H9 (cell line): ENCODE measurements around the gene ZSCAN22. TPM values are rescaled to one million over a fixed set of nuclear protein-coding genes. Genes with fewer than 3 reads are reported as not detected.
"Not testable (repeated sequence)": the region's sequence is repeated elsewhere in the genome, so short reads cannot be mapped to it uniquely, and the experiment has no call there.

Source experiments
- DNase-seq: peaks from one replicate; pipeline ENCODE4 v3.0.0-alpha.2; 2017
- H2AFZ ChIP-seq: one replicate; pipeline ENCODE4 v1.6.1; 2013; ENCODE audit warnings: mild to moderate bottlenecking, low read length, control low read depth, moderate library complexity
- H2AK5ac ChIP-seq: 2 replicates; pipeline ENCODE4 v1.6.1; 2013; ENCODE audit warnings: low read length, control low read depth, mixed read lengths; ENCODE audit not compliant: insufficient read length
- H2BK120ac ChIP-seq: one replicate; pipeline ENCODE4 v1.6.1; 2013; ENCODE audit warnings: low read depth, mild to moderate bottlenecking, low read length, control low read depth, inconsistent platforms; ENCODE audit not compliant: poor library complexity, severe bottlenecking
- H2BK12ac ChIP-seq: 2 replicates; pipeline ENCODE4 v1.6.1; 2013; ENCODE audit warnings: low read length, control low read depth, mixed read lengths, low read depth; ENCODE audit not compliant: insufficient read length
- H2BK15ac ChIP-seq: 2 replicates; pipeline ENCODE4 v1.6.1; 2013; ENCODE audit warnings: low read depth, low read length, control low read depth
- H2BK20ac ChIP-seq: one replicate; pipeline ENCODE4 v1.6.1; 2013; ENCODE audit warnings: low read depth, mild to moderate bottlenecking, low read length, control low read depth, inconsistent platforms; ENCODE audit not compliant: poor library complexity, severe bottlenecking
- H2BK5ac ChIP-seq: 2 replicates; pipeline ENCODE4 v1.6.1; 2013; ENCODE audit warnings: low read length, control low read depth, mixed read lengths; ENCODE audit not compliant: insufficient read length
- H3K14ac ChIP-seq: 2 replicates; pipeline ENCODE4 v1.6.1; 2013; ENCODE audit warnings: low read length, control low read depth; ENCODE audit not compliant: insufficient read depth
- H3K18ac ChIP-seq: 2 replicates; pipeline ENCODE4 v1.6.1; 2013; ENCODE audit warnings: low read depth, mild to moderate bottlenecking, mixed read lengths, low read length, control low read depth; ENCODE audit not compliant: insufficient read length
- H3K23ac ChIP-seq: 2 replicates; pipeline ENCODE4 v1.6.1; 2013; ENCODE audit warnings: low read length, control low read depth, mixed read lengths, low read depth; ENCODE audit not compliant: insufficient read length
- H3K23me2 ChIP-seq: 2 replicates; pipeline ENCODE4 v1.6.1; 2013; ENCODE audit warnings: low read depth, mild to moderate bottlenecking, mixed read lengths, low read length, control low read depth; ENCODE audit not compliant: insufficient read length, poor library complexity, severe bottlenecking
- H3K27ac ChIP-seq: 2 replicates; pipeline ENCODE4 v1.5.1; 2013; ENCODE audit warnings: low read length, control low read depth, mixed read lengths, low read depth; ENCODE audit not compliant: insufficient read length
- H3K27me3 ChIP-seq: 2 replicates; pipeline ENCODE4 v1.6.1; 2013; ENCODE audit warnings: low read length, control low read depth, inconsistent platforms; ENCODE audit not compliant: insufficient read depth
- H3K4ac ChIP-seq: 2 replicates; pipeline ENCODE4 v1.6.1; 2013; ENCODE audit warnings: low read depth, mild to moderate bottlenecking, control low read depth, inconsistent platforms, low read length, moderate library complexity
- H3K4me1 ChIP-seq: 2 replicates; pipeline ENCODE4 v1.6.1; 2013; ENCODE audit warnings: low read length, control low read depth, inconsistent platforms; ENCODE audit not compliant: insufficient read depth
- H3K4me2 ChIP-seq: 2 replicates; pipeline ENCODE4 v1.6.1; 2013; ENCODE audit warnings: low read length, control low read depth, mixed read lengths; ENCODE audit not compliant: insufficient read length, insufficient read depth
- H3K56ac ChIP-seq: 2 replicates; pipeline ENCODE4 v1.6.1; 2013; ENCODE audit warnings: low read depth, mild to moderate bottlenecking, mixed read lengths, low read length, control low read depth; ENCODE audit not compliant: insufficient read length
- H3K79me1 ChIP-seq: 2 replicates; pipeline ENCODE4 v1.6.1; 2013; ENCODE audit warnings: low read depth, mild to moderate bottlenecking, moderate library complexity, low read length, control low read depth, inconsistent platforms; ENCODE audit not compliant: insufficient read depth, poor library complexity, severe bottlenecking
- H3K79me2 ChIP-seq: 2 replicates; pipeline ENCODE4 v1.6.1; 2013; ENCODE audit warnings: low read length, control low read depth, inconsistent platforms; ENCODE audit not compliant: insufficient read depth
- H3K9ac ChIP-seq: 2 replicates; pipeline ENCODE4 v1.6.1; 2013; ENCODE audit warnings: low read length, control low read depth, mixed read lengths; ENCODE audit not compliant: insufficient read length; ENCODE audit errors: extremely low read depth
- H3K9me3 ChIP-seq: one replicate; pipeline ENCODE4 v1.6.1; 2013; ENCODE audit warnings: low read depth, low read length, inconsistent platforms; ENCODE audit not compliant: control insufficient read depth
- H3T11ph ChIP-seq: one replicate; pipeline ENCODE4 v1.6.1; 2013; ENCODE audit warnings: mild to moderate bottlenecking, low read length, control low read depth, inconsistent platforms
- H4K20me1 ChIP-seq: one replicate; pipeline ENCODE4 v1.6.1; 2013; ENCODE audit not compliant: control insufficient read depth, insufficient read length, insufficient read depth
- H4K5ac ChIP-seq: 2 replicates; pipeline ENCODE4 v1.6.1; 2013; ENCODE audit warnings: low read depth, mild to moderate bottlenecking, mixed read lengths, low read length, control low read depth; ENCODE audit not compliant: insufficient read length
- H4K8ac ChIP-seq: replicated peaks from 2 replicates; pipeline ENCODE4 v1.6.1; 2013; ENCODE audit warnings: low read length, control low read depth, mixed read lengths, low read depth; ENCODE audit not compliant: insufficient read length
- H4K91ac ChIP-seq: 2 replicates; pipeline ENCODE4 v1.6.1; 2013; ENCODE audit warnings: low read depth, mild to moderate bottlenecking, moderate library complexity, mixed read lengths, low read length, control low read depth; ENCODE audit not compliant: insufficient read length
- H3K27ac Mint-ChIP-seq, 3 experiments: 2 replicates in 2 of 3; 3 replicates in 1 of 3; pipeline ENCODE4 v1.8.0; 2020 to 2021; ENCODE audit warnings: mixed read lengths in 3 of 3, mild to moderate bottlenecking in 1 of 3, moderate library complexity in 1 of 3
- H3K27me3 Mint-ChIP-seq: 2 replicates; pipeline ENCODE4 v1.8.0; 2021; ENCODE audit warnings: low read depth, mild to moderate bottlenecking, moderate library complexity, mixed read lengths
- H3K36me3 Mint-ChIP-seq, 3 experiments: 2 replicates in 2 of 3; 3 replicates in 1 of 3; pipeline ENCODE4 v1.8.0; 2020 to 2021; ENCODE audit warnings: low read depth in 3 of 3, mixed read lengths in 3 of 3; ENCODE audit not compliant: insufficient read depth in 1 of 3
- H3K4me1 Mint-ChIP-seq, 2 experiments: 2 replicates each; pipeline ENCODE4 v1.8.0; 2020; ENCODE audit warnings: mixed read lengths in 2 of 2
- H3K4me3 Mint-ChIP-seq, 2 experiments: 2 replicates in 1 of 2; 3 replicates in 1 of 2; pipeline ENCODE4 v1.8.0; 2020 to 2021; ENCODE audit warnings: mild to moderate bottlenecking in 2 of 2, mixed read lengths in 2 of 2, moderate library complexity in 1 of 2
- H3K9me3 Mint-ChIP-seq, 2 experiments: 2 replicates in 1 of 2; 3 replicates in 1 of 2; pipeline ENCODE4 v1.8.0; 2020; ENCODE audit warnings: mild to moderate bottlenecking in 2 of 2, mixed read lengths in 2 of 2, moderate library complexity in 1 of 2
- CTCF ChIP-seq: fragments of 200-600 bp; sonication (generic); conservative IDR thresholded peaks from 3 replicates; pipeline ENCODE4 v1.8.0; 2021; ENCODE audit warnings: antibody characterized with exemption, mild to moderate bottlenecking
- WGBS: extraction: QIAGEN DNeasy Blood & Tissue Kit; methylation state at CpG from one replicate; pipeline ENCODE4 v1.1.7; 2013; ENCODE audit warnings: missing lambda C conversion rate, low lambda C conversion rate, mixed read lengths; ENCODE audit not compliant: insufficient read length; ENCODE audit errors: extremely low coverage; 5-methylcytosine and 5-hydroxymethylcytosine counted together
- total RNA-seq: library from RNA; stranded (reverse); gene quantifications from 2 replicates; pipeline ENCODE4 v1.2.1, GENCODE V29; 2021

ZSCAN22 gene
- total RNA-seq, 1 experiment from 2014 or later, result 4.8 TPM

GRCh38 chr19:58374200-58374599, 47.4 kb downstream of the ZSCAN22 start:
- H3K23ac ChIP-seq, result no peak overlapping the region
- H3K14ac ChIP-seq, result no peak overlapping the region
- Mint-ChIP-seq H3K9me3 (no peaks in the 10 kb centered on the region), H3K27me3 (no peaks in the 10 kb centered on the region), H3K4me3 (no peak overlapping the region), H3K27ac (no peak overlapping the region), H3K4me1 (no peaks in the 10 kb centered on the region), H3K36me3 (peaks cover 0 to 3% (median 0%) of the 10 kb centered on the region in 3 experiments; a peak in 1 of 7 replicates)
- DNase-seq, result no peak
- no peaks in the 10 kb centered on the region for H3K27me3 ChIP-seq
- H3K4ac ChIP-seq, result no peak overlapping the region
- no peak overlapping the region for H3K4me2 ChIP-seq
- H4K5ac ChIP-seq, result no peak overlapping the region
- H4K8ac ChIP-seq, result no peak overlapping the region
- H4K91ac ChIP-seq, result no peak overlapping the region
- WGBS, result no CpG with 5 or more reads among the region's 4 CpGs
- no peaks in the 10 kb centered on the region for H3K23me2 ChIP-seq
- H4K20me1 ChIP-seq, result no peaks in the 10 kb centered on the region
- no peaks in the 10 kb centered on the region for H3K79me1 ChIP-seq
- no peak overlapping the region for H2BK5ac ChIP-seq
- no peak overlapping the region for H2BK15ac ChIP-seq
- no peak overlapping the region for H2BK20ac ChIP-seq
- H3K56ac ChIP-seq, result no peak overlapping the region
- no peak overlapping the region for H2AFZ ChIP-seq
- H3K18ac ChIP-seq, result no peak overlapping the region
- H3K9me3 ChIP-seq, result no peaks in the 10 kb centered on the region
- H2AK5ac ChIP-seq, result no peak overlapping the region
- H3K27ac ChIP-seq, result no peak overlapping the region
- no peaks in the 10 kb centered on the region for H3K79me2 ChIP-seq
- no peak for TF ChIP-seq CTCF
- H2BK12ac ChIP-seq, result no peak overlapping the region
- H3T11ph ChIP-seq, result no peak overlapping the region
- H2BK120ac ChIP-seq, result no peak overlapping the region
- no peaks in the 10 kb centered on the region for H3K4me1 ChIP-seq
- no peak overlapping the region for H3K9ac ChIP-seq

- not testable (repeated sequence) for H3K79me1 ChIP-seq, H3K27ac Mint-ChIP-seq
- WGBS, result no CpG with 5 or more reads among the region's 7 CpGs
Observed at GRCh38 chr19:58376724-58377123, 49.9 kb downstream of the ZSCAN22 start.

More at GRCh38 chr19:58376724-58377123, 49.9 kb downstream of the ZSCAN22 start:
- H3K4me1 ChIP-seq, H2BK5ac ChIP-seq, H3T11ph ChIP-seq, H3K14ac ChIP-seq, H4K8ac ChIP-seq, H3K18ac ChIP-seq, H2AFZ ChIP-seq, H2BK12ac ChIP-seq, H2BK15ac ChIP-seq, H4K91ac ChIP-seq, H4K5ac ChIP-seq, H3K9me3 ChIP-seq, H3K27me3 ChIP-seq, H2BK120ac ChIP-seq, H3K23ac ChIP-seq, H2BK20ac ChIP-seq, H3K4me1 Mint-ChIP-seq, H3K9ac ChIP-seq, H3K27me3 Mint-ChIP-seq, H3K4ac ChIP-seq, H3K27ac ChIP-seq, H2AK5ac ChIP-seq, H4K20me1 ChIP-seq, H3K56ac ChIP-seq, H3K79me2 ChIP-seq, DNase-seq, H3K36me3 Mint-ChIP-seq, H3K4me2 ChIP-seq, H3K9me3 Mint-ChIP-seq, H3K4me3 Mint-ChIP-seq: not testable (repeated sequence)
- peaks cover 10% of the 10 kb centered on the region for H3K23me2 ChIP-seq
